ENCODE data around the gene TAF15.

TAF15 gene

GRCh38 chr17:35764123-35764991, 44.9 kb upstream of the TAF15 start:
- H3K9ac ChIP-seq (ENCODE audit: low read length): peak overlapping the region; percentile 49
- H3K4me2 ChIP-seq (ENCODE audit: low read length): peak overlapping the region; percentile 94
- 0 out of 2 replicates have a peak overlapping the region, but pooled peaks have one; percentile 19 for H3K27ac ChIP-seq (ENCODE audit: low read length)

GRCh38 chr17:35765086-35765710, 44.1 kb upstream of the TAF15 start:
- H3K9me3 ChIP-seq (ENCODE audit: insufficient read depth, low read length): no peaks in the 10 kb centered on the region
- peaks cover 20% of the 10 kb centered on the region for H3K27me3 ChIP-seq (ENCODE audit: low read depth, low read length)
- TF ChIP-seq CTCF (IDR thresholded peaks at IDR 0.05; ENCODE audit: low read depth, low read length): no peak
- TF ChIP-seq EZH2phosphoT487 (IDR thresholded peaks at IDR 0.05; ENCODE audit: low read depth): no peak
- peak overlapping the region; percentile 88 for H3K4me3 ChIP-seq (ENCODE audit: low read length)
- H3K27ac ChIP-seq (ENCODE audit: low read length): no peak overlapping the region
- H3K79me2 ChIP-seq (ENCODE audit: low read length): no peaks in the 10 kb centered on the region
- peaks cover 7% of the 10 kb centered on the region for H3K4me1 ChIP-seq (ENCODE audit: low read length)
- H3K36me3 ChIP-seq (replicated peaks; ENCODE audit: low read depth, low read length): no peaks in the 10 kb centered on the region
- no peaks in the 10 kb centered on the region for H4K20me1 ChIP-seq (ENCODE audit: insufficient read depth, low read length)
- no peak overlapping the region for H3K9ac ChIP-seq (ENCODE audit: low read length)
- H2AFZ ChIP-seq (ENCODE audit: low read depth, low read length): no peak overlapping the region
- peak overlapping the region; percentile 94 for H3K4me2 ChIP-seq (ENCODE audit: low read length)

More at GRCh38 chr17:35764123-35764991, 44.9 kb upstream of the TAF15 start:
- peaks cover 25% of the 10 kb centered on the region for H3K27me3 ChIP-seq (ENCODE audit: low read depth, low read length)
- peaks cover 7% of the 10 kb centered on the region for H3K4me1 ChIP-seq (ENCODE audit: low read length)
- H3K79me2 ChIP-seq (ENCODE audit: low read length): no peaks in the 10 kb centered on the region
- H4K20me1 ChIP-seq (ENCODE audit: insufficient read depth, low read length): no peaks in the 10 kb centered on the region
- H2AFZ ChIP-seq (ENCODE audit: low read depth, low read length): peak overlapping the region; percentile 67
- H3K36me3 ChIP-seq (replicated peaks; ENCODE audit: low read depth, low read length): no peaks in the 10 kb centered on the region
- peak; percentile 73 for TF ChIP-seq CTCF (IDR thresholded peaks at IDR 0.05; ENCODE audit: low read depth, low read length)
- no peak for TF ChIP-seq EZH2phosphoT487 (IDR thresholded peaks at IDR 0.05; ENCODE audit: low read depth)
- no peaks in the 10 kb centered on the region for H3K9me3 ChIP-seq (ENCODE audit: insufficient read depth, low read length)
- peak overlapping the region; percentile 88 for H3K4me3 ChIP-seq (ENCODE audit: low read length)

GRCh38 chr17:35765756-35766488, 43.4 kb upstream of the TAF15 start:
- Histone ChIP-seq H4K20me1 (ENCODE audit: insufficient read depth, low read length) (no peaks in the 10 kb centered on the region), H3K9ac (ENCODE audit: low read length) (no peak overlapping the region), H2AFZ (ENCODE audit: low read depth, low read length) (no peak overlapping the region), H3K4me2 (ENCODE audit: low read length) (no peak overlapping the region), H3K27ac (ENCODE audit: low read length) (no peak overlapping the region), H3K27me3 (ENCODE audit: low read depth, low read length) (peaks cover 20% of the 10 kb centered on the region), H3K9me3 (ENCODE audit: insufficient read depth, low read length) (no peaks in the 10 kb centered on the region), H3K36me3 (replicated peaks; ENCODE audit: low read depth, low read length) (no peaks in the 10 kb centered on the region), H3K4me3 (ENCODE audit: low read length) (no peak overlapping the region), H3K4me1 (ENCODE audit: low read length) (peaks cover 7% of the 10 kb centered on the region), H3K79me2 (ENCODE audit: low read length) (no peaks in the 10 kb centered on the region)
- no peak for TF ChIP-seq CTCF (IDR thresholded peaks at IDR 0.05; ENCODE audit: low read depth, low read length)
- TF ChIP-seq EZH2phosphoT487 (IDR thresholded peaks at IDR 0.05; ENCODE audit: low read depth): no peak

GRCh38 chr17:35766489-35766877, 42.8 kb upstream of the TAF15 start:
- H3K4me3 ChIP-seq (ENCODE audit: low read length): no peak overlapping the region
- H3K27me3 ChIP-seq (ENCODE audit: low read depth, low read length): peaks cover 20% of the 10 kb centered on the region
- no peak overlapping the region for H2AFZ ChIP-seq (ENCODE audit: low read depth, low read length)
- H3K9me3 ChIP-seq (ENCODE audit: insufficient read depth, low read length): no peaks in the 10 kb centered on the region
- no peaks in the 10 kb centered on the region for H3K36me3 ChIP-seq (replicated peaks; ENCODE audit: low read depth, low read length)
- H4K20me1 ChIP-seq (ENCODE audit: insufficient read depth, low read length): no peaks in the 10 kb centered on the region
- no peaks in the 10 kb centered on the region for H3K79me2 ChIP-seq (ENCODE audit: low read length)
- H3K9ac ChIP-seq (ENCODE audit: low read length): no peak overlapping the region
- peaks cover 7% of the 10 kb centered on the region for H3K4me1 ChIP-seq (ENCODE audit: low read length)
- H3K27ac ChIP-seq (ENCODE audit: low read length): no peak overlapping the region
- TF ChIP-seq EZH2phosphoT487 (IDR thresholded peaks at IDR 0.05; ENCODE audit: low read depth): no peak
- no peak for TF ChIP-seq CTCF (IDR thresholded peaks at IDR 0.05; ENCODE audit: low read depth, low read length)
- no peak overlapping the region for H3K4me2 ChIP-seq (ENCODE audit: low read length)

Data from OCI-LY3 (cell line).